Transverse colon (tissue), 4 donors: ENCODE results near the gene SLC16A3. TPM values are rescaled to one million over a fixed set of nuclear protein-coding genes. Genes with fewer than 3 reads are reported as not detected.
A peak's percentile ranks its signal among the peaks of the same experiment; 100 is the strongest.

ENCODE experiments used
- DNase-seq: peaks from one replicate; pipeline ENCODE4 v3.0.0-alpha.2; 2019
- H3K27ac ChIP-seq, 4 donors: fragments of 200-600 bp; sonication (generic); 2 replicates each; pipeline ENCODE4 v1.5.1; 2016 to 2018; ENCODE audit warnings: inconsistent platforms in 4 of 4
- H3K27me3 ChIP-seq: fragments of 200-600 bp; sonication (generic); 2 replicates; pipeline ENCODE4 v1.5.1; 2017; ENCODE audit warnings: inconsistent platforms
- H3K36me3 ChIP-seq, 4 donors: fragments of 200-600 bp; sonication (generic); 2 replicates each; pipeline ENCODE4 v1.5.1; 2017 to 2019; ENCODE audit warnings: inconsistent platforms in 4 of 4
- H3K4me1 ChIP-seq, 4 donors: fragments of 200-600 bp; sonication (generic); 2 replicates each; pipeline ENCODE4 v1.5.1; 2017 to 2020; ENCODE audit warnings: inconsistent platforms in 4 of 4
- H3K4me3 ChIP-seq, 4 donors: fragments of 200-600 bp; sonication (generic); 1 replicate in 1 of 4; 2 replicates in 3 of 4; pipeline versions ENCODE4 v1.5.1 to v1.6.1; 2017 to 2019; ENCODE audit warnings: inconsistent platforms in 4 of 4
- H3K9me3 ChIP-seq, 2 donors: fragments of 200-600 bp; sonication (generic); 2 replicates each; pipeline ENCODE4 v1.5.1; 2017 to 2019; ENCODE audit warnings: inconsistent platforms in 2 of 2
- CTCF ChIP-seq, 5 experiments: fragments of 200-600 bp in 3 of 5; fragments of 450-650 bp in 2 of 5; sonication (generic) in 3 of 5; IDR thresholded peaks; 1 replicate in 2 of 5; 2 replicates in 3 of 5; pipeline ENCODE4 v1.5.1; 2016 to 2017; ENCODE audit warnings: antibody characterized with exemption in 5 of 5, inconsistent platforms in 3 of 5, mild to moderate bottlenecking in 2 of 5, moderate library complexity in 1 of 5
- EP300 ChIP-seq: sonication (generic); formaldehyde crosslinking; IDR thresholded peaks from one replicate; pipeline ENCODE4 v1.6.1; 2017; ENCODE audit warnings: antibody characterized with exemption, low read depth
- POLR2A ChIP-seq: fragments of 450-650 bp; IDR thresholded peaks from one replicate; pipeline ENCODE4 v1.6.1; 2016; ENCODE audit warnings: antibody characterized with exemption, mild to moderate bottlenecking, moderate library complexity
- POLR2AphosphoS5 ChIP-seq, 3 donors: sonication (generic); formaldehyde crosslinking; IDR thresholded peaks; one replicate each; pipeline ENCODE4 v1.6.1; 2016; ENCODE audit warnings: antibody characterized with exemption in 3 of 3
- WGBS, 2 donors: methylation state at CpG; one replicate each; pipeline ENCODE4 v1.1.5; 2018; ENCODE audit warnings: low coverage in 1 of 2; 5-methylcytosine and 5-hydroxymethylcytosine counted together
- in situ Hi-C, 4 donors: fragments of 200-750 bp; cut with MboI; loops; one replicate each; pipeline versions ENCODE4 v1.15.0 to v1.15.1; 2017; ENCODE audit warnings: low sequenced_read_pairs in 3 of 4, low pct_ligation_motif_present in 1 of 4, low pct_unique_long_range_greater_than_20kb in 1 of 4
- intact Hi-C: fragments of 100-400 bp; cut with DNase I; formaldehyde crosslinking; loops from one replicate; pipeline ENCODE4 v1.15.1; 2023; ENCODE audit warnings: low total_unique reads
- total RNA-seq, 4 donors: library from RNA; depleted of rRNA; stranded (reverse); fragments of >200 nt; gene quantifications; one replicate each; pipeline ENCODE4 v1.1.0, GENCODE V29; 2016

The SLC16A3 gene
- total RNA-seq, 4 donors from 2014 or later: 11.5 to 105 (median 48.9) TPM

- in situ Hi-C loops: no loop called here
- WGBS, 2 donors: 66% methylated on average over 15 of the region's 15 CpGs; no CpG with 5 or more reads in 1 of the 2 donors
- DNase-seq: peak; percentile 36
- H3K4me1 ChIP-seq: peaks cover 39 to 85% (median 62%) of the 10 kb centered on the region in 4 donors
- H3K27ac ChIP-seq: peak overlapping the region; percentile 21 to 85 (median 59)
- intact Hi-C loops: loop anchor here (5.0 kb wide), 1 partner anchor 87 kb away; no protein-coding TSS in a partner anchor
- no peak overlapping the region for H3K4me3 ChIP-seq
- no peaks in the 10 kb centered on the region for H3K27me3 ChIP-seq
- H3K9me3 ChIP-seq: no peaks in the 10 kb centered on the region
- no peaks in the 10 kb centered on the region for H3K36me3 ChIP-seq
- TF ChIP-seq CTCF (IDR thresholded peaks at IDR 0.05) (no peak), EP300 (no peak), POLR2AphosphoS5 (IDR thresholded peaks at IDR 0.05) (no peak), POLR2A (no peak)
These were observed 6.9 kb downstream of the SLC16A3 start for GRCh38 chr17:82235775-82236141.

GRCh38 chr17:82236142-82236971 is 7.5 kb downstream of the SLC16A3 start:
- Histone ChIP-seq H3K4me3 (no peak overlapping the region), H3K9me3 (no peaks in the 10 kb centered on the region), H3K36me3 (no peaks in the 10 kb centered on the region), H3K27ac (peak overlapping the region; percentile 21 to 85 (median 59)), H3K27me3 (no peaks in the 10 kb centered on the region), H3K4me1 (peaks cover 45 to 86% (median 62%) of the 10 kb centered on the region in 4 donors)
- DNase-seq: peak; percentile 80
- TF ChIP-seq POLR2AphosphoS5 (IDR thresholded peaks at IDR 0.05) (no peak), CTCF (IDR thresholded peaks at IDR 0.05) (peak; percentile 94 to 97 (median 96))
- 37% methylated on average over 12 of the region's 44 CpGs; no CpG with 5 or more reads in 1 of the 2 donors for WGBS, 2 donors
- intact Hi-C loops: loop anchor here (5.0 kb wide), 1 partner anchor 86 kb away; no protein-coding TSS in a partner anchor
- in situ Hi-C loops: no loop called here

GRCh38 chr17:82237083-82237745 is 8.4 kb downstream of the SLC16A3 start:
- no peaks in the 10 kb centered on the region for H3K9me3 ChIP-seq
- TF ChIP-seq POLR2AphosphoS5 (IDR thresholded peaks at IDR 0.05) (peak in 1 of 3 donors; percentile 35), CTCF (IDR thresholded peaks at IDR 0.05) (no peak)
- in situ Hi-C loops: no loop called here
- DNase-seq: no peak
- H3K27ac ChIP-seq: peak overlapping the region; percentile 71 to 85 (median 76)
- intact Hi-C loops: loop anchor here (5.0 kb wide), 1 partner anchor 85 kb away; no protein-coding TSS in a partner anchor
- H3K27me3 ChIP-seq: no peaks in the 10 kb centered on the region
- WGBS, 2 donors: 90 to 92% methylated on average over 14 to 54 of the region's 59 CpGs
- H3K4me1 ChIP-seq: peaks cover 53 to 86% (median 62%) of the 10 kb centered on the region in 4 donors
- no peak overlapping the region for H3K4me3 ChIP-seq
- no peaks in the 10 kb centered on the region for H3K36me3 ChIP-seq

- H3K27ac ChIP-seq: peak overlapping the region; percentile 71 to 85 (median 76)
- in situ Hi-C loops: no loop called here
- no peaks in the 10 kb centered on the region for H3K27me3 ChIP-seq
- 83% methylated on average over 34 of the region's 34 CpGs; no CpG with 5 or more reads in 1 of the 2 donors for WGBS, 2 donors
- H3K36me3 ChIP-seq: no peaks in the 10 kb centered on the region
- H3K9me3 ChIP-seq: no peaks in the 10 kb centered on the region
- intact Hi-C loops: loop anchor here (5.0 kb wide), 1 partner anchor 84 kb away; no protein-coding TSS in a partner anchor
- peaks cover 56 to 86% (median 64%) of the 10 kb centered on the region in 4 donors for H3K4me1 ChIP-seq
- H3K4me3 ChIP-seq: no peak overlapping the region
- no peak for DNase-seq
- no peak for TF ChIP-seq POLR2AphosphoS5 (IDR thresholded peaks at IDR 0.05)
- no peak for TF ChIP-seq CTCF (IDR thresholded peaks at IDR 0.05)
- no peak for TF ChIP-seq EP300
- no peak for TF ChIP-seq POLR2A
These were observed 9.1 kb downstream of the SLC16A3 start for GRCh38 chr17:82237746-82238471.
